OCI-LY3 (cell line): Measurements from ENCODE around the gene ADM.

Experiments used
- CTCF ChIP-seq: fragments of 200-600, 300-600 bp; sonication (generic); IDR thresholded peaks from 2 replicates; pipeline ENCODE4 v1.5.1; 2014; ENCODE audit warnings: antibody characterized with exemption, low read length, low read depth
- EZH2phosphoT487 ChIP-seq: fragments of 200-600 bp; shearing (Covaris generic); IDR thresholded peaks from 2 replicates; pipeline ENCODE4 v1.6.1; 2018; ENCODE audit warnings: antibody characterized with exemption, mixed run types, low read depth

DNA sequence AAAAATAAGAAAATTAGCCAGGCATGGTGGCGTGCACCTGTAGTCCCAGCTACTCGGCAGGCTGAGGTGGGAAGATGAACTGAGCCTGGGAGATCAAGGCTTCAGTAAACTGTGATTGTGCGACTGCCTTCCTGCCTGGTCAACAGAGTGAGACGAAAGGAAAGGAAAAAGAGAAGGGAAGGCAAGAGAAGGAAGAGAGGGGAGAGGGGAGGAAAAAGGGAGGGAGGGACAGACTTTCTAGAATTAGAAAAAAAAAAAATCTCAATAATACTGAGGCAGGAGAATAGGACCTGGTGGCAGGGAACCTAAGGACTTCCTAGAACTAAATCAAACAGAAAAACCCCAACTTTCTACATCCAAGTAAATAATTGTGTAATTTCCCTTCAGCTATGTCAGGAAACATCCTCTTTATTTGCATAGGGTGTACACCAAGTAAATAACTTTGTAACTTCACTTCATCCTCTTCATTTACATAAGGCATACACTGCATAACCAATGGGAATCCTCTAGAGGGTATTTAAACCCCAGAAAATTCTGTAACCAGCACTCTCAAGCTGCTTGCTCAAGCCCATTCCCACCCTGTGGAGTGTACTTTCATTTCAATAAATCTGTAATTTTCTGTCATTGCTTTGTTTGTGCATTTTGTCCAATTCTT lies 19.6 kb upstream of the ADM start:
- TF ChIP-seq CTCF (no peak), EZH2phosphoT487 (no peak)
